ENCODE data around the gene WWC2.

DNA sequence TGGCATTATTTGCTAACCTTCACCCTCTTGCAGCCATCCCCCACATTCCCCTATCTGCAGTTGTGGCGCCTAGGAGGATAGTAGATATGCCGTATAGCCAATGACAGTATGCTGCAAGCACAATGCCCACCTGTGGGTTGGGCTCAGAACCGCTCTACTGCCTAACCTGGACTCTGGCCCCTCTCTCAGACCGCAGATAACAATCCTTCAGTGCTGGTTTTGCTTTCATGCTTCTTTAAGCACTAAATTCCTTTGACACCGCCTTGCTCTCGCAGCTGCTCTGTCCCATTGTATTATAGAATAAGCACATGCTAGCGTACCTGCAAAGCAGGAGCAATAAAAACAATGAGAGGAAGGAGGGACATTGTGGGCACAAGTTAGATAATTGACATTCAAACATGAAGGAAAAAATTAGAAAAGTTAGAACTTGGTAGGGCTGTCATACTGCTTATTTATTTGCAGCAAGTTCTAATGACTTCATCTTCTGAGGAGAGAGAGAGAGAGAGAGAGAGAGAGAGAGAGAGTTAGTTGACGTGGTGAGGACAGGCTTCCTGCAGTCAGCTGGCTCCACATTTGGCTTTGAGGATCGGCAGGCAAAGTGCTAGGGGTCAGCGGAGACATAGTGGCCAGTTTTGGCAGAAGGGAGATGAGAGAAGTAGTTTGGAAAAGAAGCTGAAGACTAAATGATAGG, 55.8 kb downstream of the WWC2 start:
- TF ChIP-seq BHLHE40 (IDR thresholded peaks at IDR 0.05; ENCODE audit: low read depth, low read length) = no peak
- no peak for TF ChIP-seq CEBPB (IDR thresholded peaks at IDR 0.05)
- TF ChIP-seq, protein P1, sequence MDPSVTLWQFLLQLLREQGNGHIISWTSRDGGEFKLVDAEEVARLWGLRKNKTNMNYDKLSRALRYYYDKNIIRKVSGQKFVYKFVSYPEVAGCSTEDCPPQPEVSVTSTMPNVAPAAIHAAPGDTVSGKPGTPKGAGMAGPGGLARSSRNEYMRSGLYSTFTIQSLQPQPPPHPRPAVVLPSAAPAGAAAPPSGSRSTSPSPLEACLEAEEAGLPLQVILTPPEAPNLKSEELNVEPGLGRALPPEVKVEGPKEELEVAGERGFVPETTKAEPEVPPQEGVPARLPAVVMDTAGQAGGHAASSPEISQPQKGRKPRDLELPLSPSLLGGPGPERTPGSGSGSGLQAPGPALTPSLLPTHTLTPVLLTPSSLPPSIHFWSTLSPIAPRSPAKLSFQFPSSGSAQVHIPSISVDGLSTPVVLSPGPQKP (IDR thresholded peaks at IDR 0.05; ENCODE audit: low read depth, low read length) = no peak
- TF ChIP-seq, protein P2, sequence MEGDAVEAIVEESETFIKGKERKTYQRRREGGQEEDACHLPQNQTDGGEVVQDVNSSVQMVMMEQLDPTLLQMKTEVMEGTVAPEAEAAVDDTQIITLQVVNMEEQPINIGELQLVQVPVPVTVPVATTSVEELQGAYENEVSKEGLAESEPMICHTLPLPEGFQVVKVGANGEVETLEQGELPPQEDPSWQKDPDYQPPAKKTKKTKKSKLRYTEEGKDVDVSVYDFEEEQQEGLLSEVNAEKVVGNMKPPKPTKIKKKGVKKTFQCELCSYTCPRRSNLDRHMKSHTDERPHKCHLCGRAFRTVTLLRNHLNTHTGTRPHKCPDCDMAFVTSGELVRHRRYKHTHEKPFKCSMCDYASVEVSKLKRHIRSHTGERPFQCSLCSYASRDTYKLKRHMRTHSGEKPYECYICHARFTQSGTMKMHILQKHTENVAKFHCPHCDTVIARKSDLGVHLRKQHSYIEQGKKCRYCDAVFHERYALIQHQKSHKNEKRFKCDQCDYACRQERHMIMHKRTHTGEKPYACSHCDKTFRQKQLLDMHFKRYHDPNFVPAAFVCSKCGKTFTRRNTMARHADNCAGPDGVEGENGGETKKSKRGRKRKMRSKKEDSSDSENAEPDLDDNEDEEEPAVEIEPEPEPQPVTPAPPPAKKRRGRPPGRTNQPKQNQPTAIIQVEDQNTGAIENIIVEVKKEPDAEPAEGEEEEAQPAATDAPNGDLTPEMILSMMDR (IDR thresholded peaks at IDR 0.05) = no peak
- no peak for TF ChIP-seq FOSL2 (IDR thresholded peaks at IDR 0.05)
- TF ChIP-seq FOSL2 (CRISPR knock-in tag; IDR thresholded peaks at IDR 0.05) = no peak
- TF ChIP-seq, protein P3, sequence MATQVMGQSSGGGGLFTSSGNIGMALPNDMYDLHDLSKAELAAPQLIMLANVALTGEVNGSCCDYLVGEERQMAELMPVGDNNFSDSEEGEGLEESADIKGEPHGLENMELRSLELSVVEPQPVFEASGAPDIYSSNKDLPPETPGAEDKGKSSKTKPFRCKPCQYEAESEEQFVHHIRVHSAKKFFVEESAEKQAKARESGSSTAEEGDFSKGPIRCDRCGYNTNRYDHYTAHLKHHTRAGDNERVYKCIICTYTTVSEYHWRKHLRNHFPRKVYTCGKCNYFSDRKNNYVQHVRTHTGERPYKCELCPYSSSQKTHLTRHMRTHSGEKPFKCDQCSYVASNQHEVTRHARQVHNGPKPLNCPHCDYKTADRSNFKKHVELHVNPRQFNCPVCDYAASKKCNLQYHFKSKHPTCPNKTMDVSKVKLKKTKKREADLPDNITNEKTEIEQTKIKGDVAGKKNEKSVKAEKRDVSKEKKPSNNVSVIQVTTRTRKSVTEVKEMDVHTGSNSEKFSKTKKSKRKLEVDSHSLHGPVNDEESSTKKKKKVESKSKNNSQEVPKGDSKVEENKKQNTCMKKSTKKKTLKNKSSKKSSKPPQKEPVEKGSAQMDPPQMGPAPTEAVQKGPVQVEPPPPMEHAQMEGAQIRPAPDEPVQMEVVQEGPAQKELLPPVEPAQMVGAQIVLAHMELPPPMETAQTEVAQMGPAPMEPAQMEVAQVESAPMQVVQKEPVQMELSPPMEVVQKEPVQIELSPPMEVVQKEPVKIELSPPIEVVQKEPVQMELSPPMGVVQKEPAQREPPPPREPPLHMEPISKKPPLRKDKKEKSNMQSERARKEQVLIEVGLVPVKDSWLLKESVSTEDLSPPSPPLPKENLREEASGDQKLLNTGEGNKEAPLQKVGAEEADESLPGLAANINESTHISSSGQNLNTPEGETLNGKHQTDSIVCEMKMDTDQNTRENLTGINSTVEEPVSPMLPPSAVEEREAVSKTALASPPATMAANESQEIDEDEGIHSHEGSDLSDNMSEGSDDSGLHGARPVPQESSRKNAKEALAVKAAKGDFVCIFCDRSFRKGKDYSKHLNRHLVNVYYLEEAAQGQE (IDR thresholded peaks at IDR 0.05) = no peak
- TF ChIP-seq RARB (CRISPR knock-in tag; IDR thresholded peaks at IDR 0.05) = no peak
- no peak for TF ChIP-seq RFX5 (IDR thresholded peaks at IDR 0.05)
- TF ChIP-seq EP300 (IDR thresholded peaks at IDR 0.05) = no peak

All from A549 (cell line).